Tibial artery (tissue), 4 donors: ENCODE measurements around the gene C17orf107.

ENCODE experiments used
- DNase-seq, 2 donors: peaks; one replicate each; pipeline ENCODE4 v3.0.0-alpha.2; 2019
- H3K27ac ChIP-seq, 2 donors: fragments of 200-600 bp; sonication (generic) in 1 of 2; 1 replicate in 1 of 2; 2 replicates in 1 of 2; pipeline ENCODE4 v1.5.1; 2018 to 2019; ENCODE audit warnings: mild to moderate bottlenecking in 1 of 2
- H3K27me3 ChIP-seq, 2 donors: fragments of 200-600 bp; sonication (generic) in 1 of 2; one replicate each; pipeline versions ENCODE4 v1.5.1 to v1.6.0; 2016 to 2019
- H3K36me3 ChIP-seq, 3 donors: fragments of 200-600 bp; sonication (generic) in 2 of 3; one replicate each; pipeline ENCODE4 v1.5.1; 2016 to 2019; ENCODE audit warnings: mild to moderate bottlenecking in 2 of 3
- H3K4me1 ChIP-seq, 4 donors: fragments of 200-600 bp; sonication (generic) in 2 of 4; 1 replicate in 3 of 4; 2 replicates in 1 of 4; pipeline ENCODE4 v1.5.1; 2016 to 2019
- H3K4me3 ChIP-seq, 2 donors: fragments of 200-600 bp; sonication (generic) in 1 of 2; 1 replicate in 1 of 2; 2 replicates in 1 of 2; pipeline ENCODE4 v1.5.1; 2018 to 2019; ENCODE audit warnings: mild to moderate bottlenecking in 2 of 2
- H3K9me3 ChIP-seq, 3 donors: fragments of 200-600 bp; sonication (generic) in 1 of 3; one replicate each; pipeline ENCODE4 v1.5.1; 2016 to 2019
- CTCF ChIP-seq, 2 experiments: fragments of 200-600 bp in 1 of 2; fragments of 450-650 bp in 1 of 2; IDR thresholded peaks; one replicate each; pipeline ENCODE4 v1.5.1; 2017 to 2019; ENCODE audit warnings: antibody characterized with exemption in 2 of 2, mild to moderate bottlenecking in 1 of 2, moderate library complexity in 1 of 2
- intact Hi-C: fragments of 100-400 bp; cut with DNase I; formaldehyde crosslinking; loops from one replicate; pipeline ENCODE4 v1.15.0; 2023; ENCODE audit warnings: low total_unique reads

Gene C17orf107

GRCh38 chr17:4941319-4941610, 41.9 kb downstream of the C17orf107 start:
- Histone ChIP-seq H3K9me3 (no peaks in the 10 kb centered on the region), H3K27ac (peak overlapping the region; percentile 85), H3K4me3 (peak overlapping the region; percentile 83 to 91), H3K4me1 (peaks cover 9 to 67% (median 55%) of the 10 kb centered on the region in 4 donors), H3K36me3 (peaks cover 51 to 67% (median 54%) of the 10 kb centered on the region in 3 donors), H3K27me3 (no peaks in the 10 kb centered on the region)
- intact Hi-C loops = no loop called here
- TF ChIP-seq CTCF (IDR thresholded peaks at IDR 0.05) = no peak
- no peak for DNase-seq

- intact Hi-C loops = no loop called here
- H3K27ac ChIP-seq = peak overlapping the region; percentile 95 to 99
- no peak for TF ChIP-seq CTCF (IDR thresholded peaks at IDR 0.05)
- peaks cover 9 to 71% (median 60%) of the 10 kb centered on the region in 4 donors for H3K4me1 ChIP-seq
- DNase-seq = peak in 1 of 2 donors; percentile 41
- H3K9me3 ChIP-seq = no peaks in the 10 kb centered on the region
- H3K4me3 ChIP-seq = no peak overlapping the region
- no peaks in the 10 kb centered on the region for H3K27me3 ChIP-seq
- peaks cover 46 to 55% (median 46%) of the 10 kb centered on the region in 3 donors for H3K36me3 ChIP-seq
Measured at GRCh38 chr17:4942760-4943508, 43.6 kb downstream of the C17orf107 start.

- H3K27me3 ChIP-seq = no peaks in the 10 kb centered on the region
- DNase-seq = no peak
- no peak for TF ChIP-seq CTCF (IDR thresholded peaks at IDR 0.05)
- intact Hi-C loops = no loop called here
- H3K36me3 ChIP-seq = peaks cover 43 to 54% (median 45%) of the 10 kb centered on the region in 3 donors
- peaks cover 7 to 59% (median 48%) of the 10 kb centered on the region in 4 donors for H3K4me1 ChIP-seq
- peak overlapping the region; percentile 95 to 99 for H3K27ac ChIP-seq
- no peak overlapping the region for H3K4me3 ChIP-seq
- no peaks in the 10 kb centered on the region for H3K9me3 ChIP-seq
Measured at GRCh38 chr17:4944163-4944553, 44.8 kb downstream of the C17orf107 start.

- no peaks in the 10 kb centered on the region for H3K9me3 ChIP-seq
- H3K4me1 ChIP-seq = peaks cover 6 to 56% (median 45%) of the 10 kb centered on the region in 4 donors
- DNase-seq = no peak
- H3K27ac ChIP-seq = peak overlapping the region; percentile 95 to 99
- peaks cover 43 to 54% (median 45%) of the 10 kb centered on the region in 3 donors for H3K36me3 ChIP-seq
- intact Hi-C loops = loop anchor here (5.0 kb wide), 1 partner anchor 53 kb away; the partner anchor contains the start of genes INCA1 and KIF1C
- peak overlapping the region in 1 of 2 donors; percentile 93 for H3K4me3 ChIP-seq
- H3K27me3 ChIP-seq = no peaks in the 10 kb centered on the region
- TF ChIP-seq CTCF (IDR thresholded peaks at IDR 0.05) = no peak
Measured at GRCh38 chr17:4944554-4945175, 45.3 kb downstream of the C17orf107 start.

GRCh38 chr17:4945176-4945943, 46.0 kb downstream of the C17orf107 start:
- H3K27me3 ChIP-seq = no peaks in the 10 kb centered on the region
- peaks cover 6 to 61% (median 50%) of the 10 kb centered on the region in 4 donors for H3K4me1 ChIP-seq
- H3K27ac ChIP-seq = peak overlapping the region; percentile 95 to 99
- H3K4me3 ChIP-seq = peak overlapping the region; percentile 93 to 100
- no peaks in the 10 kb centered on the region for H3K9me3 ChIP-seq
- DNase-seq = peak; percentile 86 to 92
- peaks cover 43 to 54% (median 45%) of the 10 kb centered on the region in 3 donors for H3K36me3 ChIP-seq
- intact Hi-C loops = loop anchor here (5.0 kb wide), 1 partner anchor 52 kb away; the partner anchor contains the start of genes INCA1 and KIF1C
- TF ChIP-seq CTCF (IDR thresholded peaks at IDR 0.05) = no peak
